ENCODE data around the gene CRBN.

CRBN gene

GRCh38 chr3:3209714-3210113, 30.2 kb upstream of the CRBN start:
- TF ChIP-seq MAX (IDR thresholded peaks at IDR 0.05; ENCODE audit: low read depth, low read length) (no peak), POLR2A (IDR thresholded peaks at IDR 0.05; ENCODE audit: extremely low read depth, insufficient read length) (no peak), MYC (IDR thresholded peaks at IDR 0.05; ENCODE audit: low read depth, low read length) (no peak), CTCF (IDR thresholded peaks at IDR 0.05; ENCODE audit: low read depth, low read length) (no peak)
- no peak overlapping the region for H3K4me3 ChIP-seq (ENCODE audit: low read depth, low read length)
- DNase-seq (ENCODE audit: low read depth), result no peak

- DNase-seq (ENCODE audit: low read depth), result no peak
- no peak overlapping the region for H3K4me3 ChIP-seq (ENCODE audit: low read depth, low read length)
- TF ChIP-seq MYC (IDR thresholded peaks at IDR 0.05; ENCODE audit: low read depth, low read length) (no peak), MAX (IDR thresholded peaks at IDR 0.05; ENCODE audit: low read depth, low read length) (no peak), POLR2A (IDR thresholded peaks at IDR 0.05; ENCODE audit: extremely low read depth, insufficient read length) (no peak), CTCF (IDR thresholded peaks at IDR 0.05; ENCODE audit: low read depth, low read length) (no peak)
Measured at GRCh38 chr3:3209057-3209456, 29.6 kb upstream of the CRBN start.

GRCh38 chr3:3201611-3202010, 22.1 kb upstream of the CRBN start:
- no peak overlapping the region for H3K4me3 ChIP-seq (ENCODE audit: low read depth, low read length)
- TF ChIP-seq CTCF (IDR thresholded peaks at IDR 0.05; ENCODE audit: low read depth, low read length) (no peak), MYC (IDR thresholded peaks at IDR 0.05; ENCODE audit: low read depth, low read length) (no peak), POLR2A (IDR thresholded peaks at IDR 0.05; ENCODE audit: extremely low read depth, insufficient read length) (no peak)
- no peak for DNase-seq (ENCODE audit: low read depth)

- TF ChIP-seq MYC (IDR thresholded peaks at IDR 0.05; ENCODE audit: low read depth, low read length) (no peak), CTCF (IDR thresholded peaks at IDR 0.05; ENCODE audit: low read depth, low read length) (peak; percentile 60)
- no peak overlapping the region for H3K4me3 ChIP-seq (ENCODE audit: low read depth, low read length)
- peak; percentile 64 for DNase-seq (ENCODE audit: low read depth)
Measured at GRCh38 chr3:3200632-3201212, 21.2 kb upstream of the CRBN start.

GRCh38 chr3:3199306-3199705, 19.8 kb upstream of the CRBN start:
- no peak overlapping the region for H3K4me3 ChIP-seq (ENCODE audit: low read depth, low read length)
- TF ChIP-seq CTCF (IDR thresholded peaks at IDR 0.05; ENCODE audit: low read depth, low read length) (no peak), MAX (IDR thresholded peaks at IDR 0.05; ENCODE audit: low read depth, low read length) (no peak), MYC (IDR thresholded peaks at IDR 0.05; ENCODE audit: low read depth, low read length) (no peak), POLR2A (IDR thresholded peaks at IDR 0.05; ENCODE audit: extremely low read depth, insufficient read length) (no peak)
- DNase-seq (ENCODE audit: low read depth), result no peak

- H3K4me3 ChIP-seq (ENCODE audit: low read depth, low read length), result no peak overlapping the region
- TF ChIP-seq CTCF (IDR thresholded peaks at IDR 0.05; ENCODE audit: low read depth, low read length) (peak; percentile 50), MYC (IDR thresholded peaks at IDR 0.05; ENCODE audit: low read depth, low read length) (no peak)
- DNase-seq (ENCODE audit: low read depth), result peak; percentile 29
Measured at GRCh38 chr3:3196148-3196861, 16.8 kb upstream of the CRBN start.
